ENCODE data around the gene PSMA5.
"Not testable (repeated sequence)": the region's sequence is repeated elsewhere in the genome, so short reads cannot be mapped to it uniquely, and the experiment has no call there.

Gene PSMA5

GRCh38 chr1:109392037-109392787 lies 34.0 kb downstream of the PSMA5 start:
- peak; percentile 47 to 63 for DNase-seq

DNA sequence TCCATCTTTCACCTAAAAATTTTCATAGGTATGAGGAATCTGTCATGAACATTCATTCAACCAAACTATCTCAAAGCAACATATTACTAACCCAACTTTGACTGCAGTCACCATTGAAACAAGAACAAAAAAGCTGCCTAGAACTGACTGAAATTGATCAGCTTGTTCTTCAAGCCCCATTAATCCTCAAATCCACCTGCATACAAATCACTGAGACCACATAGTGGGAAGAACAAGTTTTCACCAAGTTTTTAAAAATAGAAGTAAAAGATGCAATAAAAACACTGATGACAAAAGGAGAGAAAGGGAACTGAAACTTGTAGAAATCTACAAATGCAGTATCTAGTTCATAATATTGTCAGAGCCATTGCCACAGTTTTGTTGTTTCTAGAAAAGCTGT lies 34.6 kb downstream of the PSMA5 start:
- DNase-seq: peak; percentile 57 to 68

DNA sequence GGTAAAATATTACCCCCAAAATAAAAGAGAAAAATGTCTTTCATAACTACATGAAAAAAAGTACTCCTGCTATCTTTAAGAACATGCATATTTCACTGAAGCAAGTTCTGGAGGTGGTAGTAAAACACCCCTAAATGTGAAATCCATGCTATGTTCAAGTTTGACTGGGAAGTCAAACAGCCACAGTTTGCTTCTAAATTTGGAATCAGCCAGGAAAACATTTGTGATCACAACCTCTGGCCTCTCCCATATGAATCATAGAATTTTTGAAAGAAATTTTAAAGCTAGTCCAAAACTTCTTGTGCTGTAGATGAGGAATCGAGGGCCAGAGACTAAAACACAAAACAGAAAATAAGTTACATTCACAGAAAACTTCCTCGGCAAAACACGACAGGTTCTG lies 35.1 kb downstream of the PSMA5 start:
- peak; percentile 47 to 62 for DNase-seq

GRCh38 chr1:109389638-109390341 lies 36.5 kb downstream of the PSMA5 start:
- DNase-seq: peak; percentile 86 to 87

GRCh38 chr1:109388884-109389637 lies 37.2 kb downstream of the PSMA5 start:
- DNase-seq: no peak

GRCh38 chr1:109388208-109388711 lies 38.0 kb downstream of the PSMA5 start:
- no peak for DNase-seq

- DNase-seq: no peak
Observed at GRCh38 chr1:109386054-109386717, 40.1 kb downstream of the PSMA5 start.

GRCh38 chr1:109385417-109385816 lies 40.8 kb downstream of the PSMA5 start:
- no peak for DNase-seq

- no peak for DNase-seq
Observed at GRCh38 chr1:109383854-109384253, 42.4 kb downstream of the PSMA5 start.

DNA sequence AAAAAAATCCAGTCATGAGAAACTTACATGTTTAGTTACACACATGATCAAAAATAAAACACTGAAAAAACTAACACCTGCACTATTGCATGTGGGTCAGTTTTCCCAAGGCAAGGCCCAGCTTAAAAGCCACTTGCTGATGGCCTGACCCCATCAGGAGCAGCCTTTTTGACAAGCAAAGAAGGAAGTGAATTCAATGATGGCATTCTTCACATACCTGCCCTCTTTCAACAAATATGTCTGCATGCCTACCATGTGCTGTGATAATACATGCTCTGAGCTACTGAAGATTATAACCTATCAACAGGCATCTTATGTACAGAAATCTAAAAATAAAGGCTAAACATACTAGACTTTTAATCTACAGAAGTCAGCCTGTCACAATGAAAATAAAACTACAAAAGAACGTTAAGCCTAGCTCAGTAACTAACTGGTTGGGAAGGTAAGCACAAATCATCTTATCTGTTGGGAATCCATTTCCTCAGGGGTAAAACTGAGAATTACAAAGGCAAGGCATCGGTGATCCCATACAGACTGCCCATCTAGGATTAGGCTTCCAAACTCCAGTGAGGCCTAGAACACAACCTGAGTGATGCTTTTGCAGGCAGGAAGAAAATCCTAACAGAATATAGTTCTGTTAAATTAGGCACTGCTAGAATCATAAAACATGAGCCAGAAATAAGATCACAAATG lies 43.0 kb downstream of the PSMA5 start:
- DNase-seq: no peak

DNA sequence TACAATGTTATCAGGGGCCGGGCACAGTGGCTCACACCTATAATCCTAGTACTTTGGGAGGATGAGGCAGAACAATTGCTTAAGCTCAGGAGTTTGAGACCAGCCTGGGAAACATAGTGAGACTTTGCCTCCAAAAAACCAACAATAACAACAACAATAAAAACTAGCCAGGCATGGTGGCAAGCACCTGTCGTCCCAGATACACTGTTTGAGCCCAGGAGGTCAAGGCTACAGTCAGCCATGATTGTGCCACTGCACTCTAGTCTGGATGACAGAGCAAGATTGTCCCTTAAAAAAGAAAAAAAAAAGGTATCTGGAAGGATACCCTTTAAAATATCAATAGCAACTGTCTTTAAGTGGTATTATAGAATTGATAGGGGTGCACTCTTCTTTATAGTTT lies 44.7 kb downstream of the PSMA5 start:
- DNase-seq: no peak

- DNase-seq: no peak
Observed at GRCh38 chr1:109379907-109380306, 46.3 kb downstream of the PSMA5 start.

DNA sequence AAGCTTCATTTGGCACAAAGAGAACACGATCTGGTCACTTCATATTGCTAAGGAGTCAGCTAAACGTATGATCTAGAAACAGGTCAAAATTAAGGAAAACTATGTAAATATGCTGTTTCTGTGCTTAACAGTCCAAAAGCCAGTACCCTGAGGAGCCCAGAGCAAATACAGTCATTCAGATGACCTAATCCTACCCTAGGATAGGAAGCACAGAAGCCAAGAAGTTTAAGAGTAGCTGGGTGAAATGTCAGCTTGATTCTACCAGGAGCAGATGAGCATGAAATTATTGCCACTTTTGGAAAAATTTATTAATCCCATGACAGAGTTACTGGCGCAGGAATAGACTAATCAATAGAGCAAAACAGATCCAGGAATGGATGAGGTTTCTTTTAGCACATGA lies 46.8 kb downstream of the PSMA5 start:
- no peak for DNase-seq

DNA sequence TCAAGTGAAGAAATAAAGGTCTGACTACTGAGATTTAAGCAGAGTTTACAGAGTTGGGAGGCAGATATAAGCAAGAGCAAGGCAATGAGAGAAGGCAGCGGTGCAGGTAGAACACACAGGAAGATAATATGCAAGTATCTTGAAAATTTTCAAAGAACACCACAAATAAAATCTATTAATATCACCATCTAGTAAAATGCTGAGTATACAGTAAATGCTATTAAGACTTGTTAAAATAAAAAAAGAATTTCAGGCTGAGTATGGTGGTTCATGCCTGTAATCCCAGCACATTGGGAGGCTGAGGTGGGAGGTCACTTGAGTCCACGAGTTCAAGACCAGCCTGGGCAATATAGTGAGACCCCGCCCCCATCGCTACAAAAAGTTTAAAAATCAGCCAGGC lies 48.5 kb downstream of the PSMA5 start:
- DNase-seq: no peak

GRCh38 chr1:109373696-109374095 lies 52.6 kb downstream of the PSMA5 start:
- DNase-seq: not testable (repeated sequence)

GRCh38 chr1:109373126-109373525 lies 53.1 kb downstream of the PSMA5 start:
- no peak for DNase-seq

GRCh38 chr1:109372281-109372680 lies 54.0 kb downstream of the PSMA5 start:
- DNase-seq: peak in 1 of 2 donors; percentile 60

GRCh38 chr1:109371341-109371739 lies 54.9 kb downstream of the PSMA5 start:
- DNase-seq: peak; percentile 77 to 81

DNA sequence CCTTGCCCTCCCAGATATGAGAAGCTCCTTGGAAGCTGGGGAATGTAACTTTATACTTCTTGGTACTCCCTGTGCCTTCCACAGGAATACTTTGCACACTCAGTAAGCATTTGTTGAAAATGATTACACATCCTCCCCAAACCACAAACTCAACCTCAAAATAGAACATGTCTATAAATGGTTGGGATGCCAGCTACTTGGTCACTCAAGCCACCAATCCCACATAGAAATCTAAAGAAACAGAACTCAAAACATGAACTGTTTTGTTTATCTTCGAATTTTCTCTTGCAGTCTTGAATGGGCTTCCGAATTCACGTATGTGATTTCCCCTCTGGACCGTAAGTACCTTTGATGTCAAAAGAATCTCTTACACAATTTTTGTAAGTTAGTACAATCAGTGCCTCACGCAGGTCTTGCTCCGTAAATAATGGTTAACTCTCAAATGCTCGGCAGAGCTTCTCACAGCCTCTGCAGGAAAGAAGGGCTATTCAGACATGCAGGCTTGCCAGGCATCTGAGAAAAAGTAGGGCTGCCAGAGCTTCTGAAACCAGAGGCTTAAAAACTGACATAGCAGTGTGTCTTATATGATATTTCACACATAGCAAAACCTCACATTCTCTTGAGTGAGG lies 55.4 kb downstream of the PSMA5 start:
- no peak for DNase-seq

GRCh38 chr1:109369167-109369746 lies 57.0 kb downstream of the PSMA5 start:
- DNase-seq: peak; percentile 77 to 81

DNA sequence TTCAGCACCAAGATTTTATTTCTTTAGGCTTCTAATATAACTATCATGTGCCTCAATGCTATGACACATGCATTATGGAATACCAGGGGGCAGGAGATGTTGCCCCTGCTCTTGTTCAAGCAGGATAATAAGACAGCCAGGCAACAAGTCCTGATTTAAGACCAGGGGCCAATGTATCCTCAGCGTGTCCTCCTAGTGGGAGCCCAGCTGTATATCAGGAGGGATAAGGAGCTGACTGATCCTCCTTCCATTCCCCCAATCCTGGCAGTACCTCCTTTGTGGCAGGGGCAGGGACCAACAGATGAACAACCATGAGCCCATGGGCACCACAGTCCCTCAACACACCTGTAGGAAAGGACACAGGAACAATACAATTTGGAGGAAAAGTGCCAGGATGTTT lies 57.8 kb downstream of the PSMA5 start:
- DNase-seq: no peak
